ENCODE measurements around the gene GNGT2. TPM values are rescaled to one million over a fixed set of nuclear protein-coding genes. Genes with fewer than 3 reads are reported as not detected.
A peak's percentile ranks its signal among the peaks of the same experiment; 100 is the strongest.

The GNGT2 gene
- polyA plus RNA-seq, 2 donors: 0.86 to 1.3 TPM

DNA sequence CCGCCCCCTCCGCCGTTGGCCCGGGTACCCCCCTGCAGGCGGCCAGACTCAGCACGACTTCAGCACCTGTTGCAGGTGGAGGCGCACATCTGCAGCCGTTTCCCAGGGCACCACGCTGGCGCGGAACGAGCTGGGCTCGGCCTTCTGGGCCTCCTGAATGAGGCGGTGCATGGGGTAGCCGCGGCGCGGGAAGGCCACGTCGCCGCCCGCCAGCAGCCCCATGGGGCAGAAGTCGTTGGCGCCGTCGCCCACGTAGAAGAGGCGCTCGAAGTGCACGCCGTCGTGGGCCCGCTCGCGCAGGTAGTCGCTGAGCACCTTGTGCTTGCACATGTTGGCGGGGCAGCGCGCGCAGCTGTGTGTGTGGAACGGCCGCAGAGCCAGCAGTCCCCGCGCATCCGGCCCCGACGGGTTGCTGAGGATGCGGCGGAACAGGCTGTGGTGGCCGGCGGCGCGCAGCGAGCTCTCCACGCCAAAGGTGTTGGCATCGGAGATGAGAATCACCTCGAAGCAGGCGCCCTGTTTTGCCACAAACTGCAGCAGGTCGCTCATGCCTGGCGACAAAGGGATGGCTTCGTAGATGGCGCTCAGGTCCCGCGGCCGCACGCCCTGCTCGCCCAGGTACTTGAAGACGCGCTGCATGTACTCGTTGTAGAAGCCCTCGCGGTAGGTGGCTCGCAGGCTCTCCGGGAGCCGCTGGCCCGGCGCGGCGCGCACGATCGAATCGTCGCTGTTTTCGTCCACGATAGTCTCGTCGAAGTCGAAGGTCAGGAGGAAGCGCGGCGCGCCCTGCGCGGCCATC is 14.0 kb upstream of the GNGT2 start:
- H3K27ac ChIP-seq (ENCODE audit: low read depth in 2 of 2, low read length in 1 of 2): no peak overlapping the region
- peak overlapping the region; percentile 9 to 14 for H3K4me3 ChIP-seq (ENCODE audit: low read depth in 1 of 2, low read length in 2 of 2)
- H3K36me3 ChIP-seq (ENCODE audit: control insufficient read depth in 2 of 2, insufficient read depth in 2 of 2, low read length in 1 of 2): no peaks in the 10 kb centered on the region
- H3K9me3 ChIP-seq (ENCODE audit: control insufficient read depth in 2 of 2, insufficient read depth in 1 of 2, low read depth in 1 of 2, low read length in 1 of 2): no peaks in the 10 kb centered on the region
- WGBS, 2 donors: 1 to 4% methylated on average over 94 to 95 of the region's 95 CpGs
- peaks cover 4 to 9% of the 10 kb centered on the region in 2 donors for H3K27me3 ChIP-seq (ENCODE audit: control insufficient read depth in 1 of 2, insufficient read depth in 2 of 2, low read length in 2 of 2)
- peaks cover 5 to 10% of the 10 kb centered on the region in 2 donors for H3K4me1 ChIP-seq (ENCODE audit: control insufficient read depth in 2 of 2, insufficient read depth in 2 of 2, low read length in 1 of 2)

DNA sequence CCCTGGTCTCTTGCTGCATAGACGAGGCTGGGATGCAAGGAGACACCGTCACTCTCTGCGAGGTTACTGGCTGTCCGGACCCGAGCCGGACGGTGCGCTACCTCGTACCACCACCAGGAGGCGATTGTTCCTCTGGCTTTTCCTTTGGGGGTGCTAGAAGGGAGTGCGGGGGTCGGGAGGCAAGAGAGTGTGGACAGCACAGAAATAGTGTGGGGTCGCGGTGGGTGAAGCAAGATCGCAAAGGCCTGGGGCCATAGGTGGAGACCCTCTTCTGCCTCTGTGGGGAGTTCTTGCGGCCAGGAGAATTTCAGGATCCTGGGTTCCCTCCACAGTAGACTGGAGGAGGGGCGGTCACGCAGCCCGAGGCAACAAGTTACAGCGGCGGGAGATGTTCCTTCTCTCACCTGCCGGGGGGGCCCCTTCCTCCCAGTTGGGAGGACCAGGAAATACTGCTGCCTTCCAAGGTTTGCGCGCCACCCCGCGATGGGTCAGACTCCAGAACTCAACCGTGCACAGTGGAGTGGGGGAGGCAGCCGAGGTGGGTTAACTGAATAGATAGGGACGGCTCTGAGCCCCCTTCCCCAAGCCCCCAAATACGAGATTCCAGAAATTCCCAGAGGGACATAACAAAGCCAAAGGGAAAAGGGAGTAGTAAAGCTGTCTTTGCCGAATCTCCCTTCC is 13.3 kb upstream of the GNGT2 start:
- H3K4me3 ChIP-seq (ENCODE audit: low read depth in 1 of 2, low read length in 2 of 2): peak overlapping the region; percentile 9 to 14
- H3K27ac ChIP-seq (ENCODE audit: low read depth in 2 of 2, low read length in 1 of 2): peak overlapping the region in 1 of 2 donors; percentile 11
- 4 to 5% methylated on average over 31 of the region's 31 CpGs for WGBS, 2 donors
- no peaks in the 10 kb centered on the region for H3K36me3 ChIP-seq (ENCODE audit: control insufficient read depth in 2 of 2, insufficient read depth in 2 of 2, low read length in 1 of 2)
- H3K9me3 ChIP-seq (ENCODE audit: control insufficient read depth in 2 of 2, insufficient read depth in 1 of 2, low read depth in 1 of 2, low read length in 1 of 2): no peaks in the 10 kb centered on the region
- peaks cover 4 to 9% of the 10 kb centered on the region in 2 donors for H3K27me3 ChIP-seq (ENCODE audit: control insufficient read depth in 1 of 2, insufficient read depth in 2 of 2, low read length in 2 of 2)
- peaks cover 5 to 10% of the 10 kb centered on the region in 2 donors for H3K4me1 ChIP-seq (ENCODE audit: control insufficient read depth in 2 of 2, insufficient read depth in 2 of 2, low read length in 1 of 2)

DNA sequence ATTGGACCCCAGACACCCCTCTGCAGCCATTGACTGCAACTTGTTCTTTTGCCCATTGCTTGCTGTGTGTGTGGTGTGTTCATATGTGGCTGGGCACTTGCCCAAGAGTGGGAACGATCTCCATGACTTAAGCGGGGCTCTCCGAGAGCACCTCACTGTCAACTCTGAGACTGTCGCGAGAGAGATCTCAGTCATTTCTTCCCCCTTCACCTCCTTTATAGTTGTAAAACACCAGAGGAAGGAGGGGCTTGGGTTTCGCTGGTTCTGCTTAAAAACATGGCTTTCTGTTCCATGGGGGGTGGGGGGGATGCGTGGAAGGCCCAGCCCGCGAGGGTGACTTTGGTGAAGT is 12.8 kb upstream of the GNGT2 start:
- no peak overlapping the region for H3K4me3 ChIP-seq (ENCODE audit: low read depth in 1 of 2, low read length in 2 of 2)
- H3K36me3 ChIP-seq (ENCODE audit: control insufficient read depth in 2 of 2, insufficient read depth in 2 of 2, low read length in 1 of 2): no peaks in the 10 kb centered on the region
- peaks cover 4 to 9% of the 10 kb centered on the region in 2 donors for H3K27me3 ChIP-seq (ENCODE audit: control insufficient read depth in 1 of 2, insufficient read depth in 2 of 2, low read length in 2 of 2)
- no peak overlapping the region for H3K27ac ChIP-seq (ENCODE audit: low read depth in 2 of 2, low read length in 1 of 2)
- no peaks in the 10 kb centered on the region for H3K9me3 ChIP-seq (ENCODE audit: control insufficient read depth in 2 of 2, insufficient read depth in 1 of 2, low read depth in 1 of 2, low read length in 1 of 2)
- peaks cover 5 to 10% of the 10 kb centered on the region in 2 donors for H3K4me1 ChIP-seq (ENCODE audit: control insufficient read depth in 2 of 2, insufficient read depth in 2 of 2, low read length in 1 of 2)
- WGBS, 2 donors: 16 to 17% methylated on average over 9 of the region's 9 CpGs

DNA sequence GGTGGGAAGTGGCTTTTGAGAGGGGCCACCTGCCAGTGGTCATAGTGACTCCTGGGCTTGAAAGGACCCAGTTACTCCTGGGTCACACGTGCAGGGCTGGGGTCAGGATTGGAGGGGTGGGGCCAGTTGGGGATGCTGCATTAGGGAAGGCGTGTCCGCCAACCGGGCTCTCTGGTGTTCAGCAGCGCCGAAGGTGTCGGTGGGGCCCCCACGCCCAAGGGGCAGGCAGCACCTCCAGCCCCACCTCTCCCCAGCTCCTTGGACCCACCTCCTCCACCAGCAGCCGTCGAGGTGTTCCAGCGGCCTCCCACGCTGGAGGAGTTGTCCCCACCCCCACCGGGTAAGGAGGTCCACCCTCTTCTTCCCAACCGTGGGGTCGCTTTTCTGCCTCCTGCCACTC is 9.6 kb upstream of the GNGT2 start:
- peak overlapping the region in 1 of 2 donors; percentile 59 for H3K27ac ChIP-seq (ENCODE audit: low read depth in 2 of 2, low read length in 1 of 2)
- H3K4me3 ChIP-seq (ENCODE audit: low read depth in 1 of 2, low read length in 2 of 2): no peak overlapping the region
- peaks cover 5 to 12% of the 10 kb centered on the region in 2 donors for H3K4me1 ChIP-seq (ENCODE audit: control insufficient read depth in 2 of 2, insufficient read depth in 2 of 2, low read length in 1 of 2)
- no peaks in the 10 kb centered on the region for H3K36me3 ChIP-seq (ENCODE audit: control insufficient read depth in 2 of 2, insufficient read depth in 2 of 2, low read length in 1 of 2)
- H3K27me3 ChIP-seq (ENCODE audit: control insufficient read depth in 1 of 2, insufficient read depth in 2 of 2, low read length in 2 of 2): peaks cover 0 to 6% of the 10 kb centered on the region in 2 donors
- 66 to 67% methylated on average over 10 to 15 of the region's 15 CpGs for whole genome bisulfite sequencing, 2 donors
- no peaks in the 10 kb centered on the region for H3K9me3 ChIP-seq (ENCODE audit: control insufficient read depth in 2 of 2, insufficient read depth in 1 of 2, low read depth in 1 of 2, low read length in 1 of 2)

DNA sequence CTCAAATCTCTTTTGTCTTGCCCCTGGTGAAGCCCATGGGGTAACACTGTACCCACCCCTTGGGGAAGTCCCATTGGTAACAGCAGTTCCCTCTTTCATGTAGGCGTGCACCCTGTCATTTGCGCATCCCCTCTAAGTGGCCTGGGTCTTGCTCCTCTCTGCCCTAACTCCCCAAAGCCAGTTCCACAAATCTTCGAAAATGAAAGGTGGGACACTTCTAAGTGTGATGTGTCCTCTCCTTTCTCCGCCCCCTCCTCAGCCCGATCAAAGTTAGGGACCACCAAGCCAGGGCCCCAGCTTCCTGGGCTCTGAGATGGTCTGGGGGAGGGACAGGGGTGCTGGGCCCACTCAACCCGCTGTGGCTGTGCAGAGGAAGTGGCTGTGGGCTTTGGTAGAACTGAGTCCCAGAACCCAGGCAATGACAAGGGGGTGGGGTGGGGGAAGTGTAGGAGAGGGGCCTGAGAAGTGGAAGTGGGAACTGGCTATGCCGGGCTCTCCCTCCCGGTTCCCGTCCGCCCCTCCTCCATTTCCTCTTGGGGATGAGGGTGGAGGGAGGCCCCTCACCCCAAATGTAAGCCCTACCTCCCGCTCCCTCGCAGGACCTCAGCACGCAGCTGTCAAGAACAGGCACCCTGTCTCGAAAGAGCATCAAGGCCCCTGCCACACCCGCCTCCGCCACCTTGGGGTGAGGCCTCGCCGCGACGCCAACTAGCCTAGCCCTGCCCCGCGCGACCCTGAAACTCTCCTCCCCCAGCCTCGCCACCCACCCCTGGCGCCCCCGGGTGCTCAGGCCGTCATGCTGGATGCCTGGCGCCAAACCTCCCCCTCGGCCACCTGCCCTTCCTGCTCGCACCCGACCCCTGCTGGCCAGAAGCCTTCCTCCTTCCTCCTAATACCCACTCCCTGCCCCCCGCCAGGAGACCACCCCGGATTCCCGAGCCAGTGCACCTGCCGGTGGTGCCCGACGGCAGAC is 8.9 kb upstream of the GNGT2 start:
- peak overlapping the region; percentile 42 to 59 for H3K27ac ChIP-seq (ENCODE audit: low read depth in 2 of 2, low read length in 1 of 2)
- H3K4me3 ChIP-seq (ENCODE audit: low read depth in 1 of 2, low read length in 2 of 2): no peak overlapping the region
- 31 to 42% methylated on average over 24 to 37 of the region's 37 CpGs for whole genome bisulfite sequencing, 2 donors
- peaks cover 0 to 2% of the 10 kb centered on the region in 2 donors for H3K27me3 ChIP-seq (ENCODE audit: control insufficient read depth in 1 of 2, insufficient read depth in 2 of 2, low read length in 2 of 2)
- H3K36me3 ChIP-seq (ENCODE audit: control insufficient read depth in 2 of 2, insufficient read depth in 2 of 2, low read length in 1 of 2): no peaks in the 10 kb centered on the region
- peaks cover 2 to 6% of the 10 kb centered on the region in 2 donors for H3K4me1 ChIP-seq (ENCODE audit: control insufficient read depth in 2 of 2, insufficient read depth in 2 of 2, low read length in 1 of 2)
- H3K9me3 ChIP-seq (ENCODE audit: control insufficient read depth in 2 of 2, insufficient read depth in 1 of 2, low read depth in 1 of 2, low read length in 1 of 2): no peaks in the 10 kb centered on the region

DNA sequence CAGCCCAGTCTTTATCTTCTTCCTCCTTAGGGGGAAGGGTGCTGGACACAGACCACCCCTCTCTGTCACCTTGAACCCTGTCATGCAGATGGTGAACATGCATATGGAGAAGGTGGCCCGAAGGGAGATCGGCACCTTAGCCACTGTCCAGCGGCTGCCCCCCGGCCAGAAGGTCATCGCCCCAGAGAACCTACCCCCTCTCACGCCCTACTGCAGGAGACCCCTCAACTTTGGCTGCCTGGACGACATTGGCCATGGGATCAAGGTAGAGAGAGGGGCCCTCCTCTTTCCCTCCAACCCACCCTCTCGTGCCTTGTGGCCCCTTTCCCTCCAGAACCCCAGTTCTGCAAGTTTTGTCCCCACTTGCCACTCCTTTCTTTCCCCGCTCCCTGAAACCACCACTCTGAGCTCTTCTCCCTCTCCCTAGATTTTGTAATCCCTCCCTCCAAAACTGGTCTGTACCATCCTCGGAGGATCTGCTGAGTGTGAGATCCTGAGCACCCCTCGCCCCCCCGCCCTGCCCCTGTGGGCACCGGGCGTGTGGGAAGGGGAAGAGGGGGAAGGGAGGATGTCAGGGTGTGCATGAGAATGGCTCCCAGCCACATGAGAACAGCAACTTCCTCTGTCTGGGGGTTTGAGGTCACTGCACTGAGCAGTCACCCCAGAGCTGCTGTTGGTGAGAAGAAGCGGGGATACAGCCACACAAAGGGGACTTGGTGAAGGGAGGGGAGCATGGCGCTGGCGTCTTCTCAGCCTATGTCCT is 7.5 kb upstream of the GNGT2 start:
- peaks cover 0 to 2% of the 10 kb centered on the region in 2 donors for H3K4me1 ChIP-seq (ENCODE audit: control insufficient read depth in 2 of 2, insufficient read depth in 2 of 2, low read length in 1 of 2)
- WGBS, 2 donors: 60 to 68% methylated on average over 16 to 17 of the region's 17 CpGs
- H3K9me3 ChIP-seq (ENCODE audit: control insufficient read depth in 2 of 2, insufficient read depth in 1 of 2, low read depth in 1 of 2, low read length in 1 of 2): no peaks in the 10 kb centered on the region
- H3K4me3 ChIP-seq (ENCODE audit: low read depth in 1 of 2, low read length in 2 of 2): no peak overlapping the region
- no peaks in the 10 kb centered on the region for H3K36me3 ChIP-seq (ENCODE audit: control insufficient read depth in 2 of 2, insufficient read depth in 2 of 2, low read length in 1 of 2)
- no peaks in the 10 kb centered on the region for H3K27me3 ChIP-seq (ENCODE audit: control insufficient read depth in 1 of 2, insufficient read depth in 2 of 2, low read length in 2 of 2)
- H3K27ac ChIP-seq (ENCODE audit: low read depth in 2 of 2, low read length in 1 of 2): peak overlapping the region in 1 of 2 donors; percentile 27

DNA sequence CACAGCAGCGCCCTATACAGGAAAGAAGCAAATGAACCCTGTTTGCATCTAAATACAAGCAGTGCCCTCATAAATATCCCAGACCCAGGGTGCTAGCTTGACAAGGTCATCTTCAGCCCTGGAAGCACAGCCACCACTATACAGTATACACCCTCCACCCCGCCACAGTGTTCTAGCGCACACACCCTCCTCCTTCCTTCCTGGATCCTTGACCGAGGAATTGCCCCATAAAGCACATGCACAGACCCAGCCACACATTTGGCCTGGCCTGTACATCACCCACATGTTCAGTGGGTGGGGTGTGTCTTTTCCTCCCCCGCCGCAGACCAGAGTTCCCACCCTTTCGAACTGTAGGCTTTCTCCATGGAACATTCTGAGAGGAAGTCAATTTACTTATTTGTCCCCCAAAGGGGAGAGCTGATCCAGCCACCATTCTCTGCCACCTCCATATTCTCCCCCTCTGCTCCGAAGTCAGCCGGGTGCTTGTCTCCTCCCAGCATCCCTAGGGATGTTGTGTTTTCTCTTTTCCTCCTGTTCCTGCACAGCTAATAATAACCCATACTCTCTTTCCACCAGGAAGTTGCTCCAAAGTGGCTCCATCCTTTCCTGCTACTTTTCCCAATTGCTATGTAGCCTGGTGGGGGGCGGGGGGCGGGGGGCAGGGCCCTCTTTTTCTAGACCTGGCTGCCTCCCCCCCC is 6.7 kb upstream of the GNGT2 start:
- peaks cover 0 to 2% of the 10 kb centered on the region in 2 donors for H3K4me1 ChIP-seq (ENCODE audit: control insufficient read depth in 2 of 2, insufficient read depth in 2 of 2, low read length in 1 of 2)
- no peaks in the 10 kb centered on the region for H3K9me3 ChIP-seq (ENCODE audit: control insufficient read depth in 2 of 2, insufficient read depth in 1 of 2, low read depth in 1 of 2, low read length in 1 of 2)
- WGBS, 2 donors: 60 to 66% methylated on average over 11 of the region's 11 CpGs
- peak overlapping the region in 1 of 2 donors; percentile 51 for H3K27ac ChIP-seq (ENCODE audit: low read depth in 2 of 2, low read length in 1 of 2)
- no peaks in the 10 kb centered on the region for H3K36me3 ChIP-seq (ENCODE audit: control insufficient read depth in 2 of 2, insufficient read depth in 2 of 2, low read length in 1 of 2)
- H3K27me3 ChIP-seq (ENCODE audit: control insufficient read depth in 1 of 2, insufficient read depth in 2 of 2, low read length in 2 of 2): no peaks in the 10 kb centered on the region
- no peak overlapping the region for H3K4me3 ChIP-seq (ENCODE audit: low read depth in 1 of 2, low read length in 2 of 2)

DNA sequence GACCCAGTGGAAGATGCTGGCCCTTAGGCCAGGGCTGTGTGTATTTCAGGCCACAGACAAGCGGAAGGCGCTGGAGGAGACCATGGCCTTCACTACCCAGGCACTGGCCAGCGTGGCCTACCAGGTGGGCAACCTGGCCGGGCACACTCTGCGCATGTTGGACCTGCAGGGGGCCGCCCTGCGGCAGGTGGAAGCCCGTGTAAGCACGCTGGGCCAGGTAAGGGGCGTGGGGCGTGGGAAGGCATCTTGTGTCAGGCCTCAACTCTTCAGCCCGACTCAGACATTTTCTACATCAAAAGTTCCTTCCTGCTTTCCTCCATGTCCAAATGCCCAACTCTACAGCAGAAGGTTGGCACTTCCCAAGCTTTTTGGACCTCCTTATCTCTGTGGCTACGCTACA is 6.1 kb upstream of the GNGT2 start:
- H3K36me3 ChIP-seq (ENCODE audit: control insufficient read depth in 2 of 2, insufficient read depth in 2 of 2, low read length in 1 of 2): no peaks in the 10 kb centered on the region
- peaks cover 0 to 2% of the 10 kb centered on the region in 2 donors for H3K4me1 ChIP-seq (ENCODE audit: control insufficient read depth in 2 of 2, insufficient read depth in 2 of 2, low read length in 1 of 2)
- H3K9me3 ChIP-seq (ENCODE audit: control insufficient read depth in 2 of 2, insufficient read depth in 1 of 2, low read depth in 1 of 2, low read length in 1 of 2): no peaks in the 10 kb centered on the region
- no peak overlapping the region for H3K4me3 ChIP-seq (ENCODE audit: low read depth in 1 of 2, low read length in 2 of 2)
- H3K27ac ChIP-seq (ENCODE audit: low read depth in 2 of 2, low read length in 1 of 2): peak overlapping the region; percentile 8 to 51
- no peaks in the 10 kb centered on the region for H3K27me3 ChIP-seq (ENCODE audit: control insufficient read depth in 1 of 2, insufficient read depth in 2 of 2, low read length in 2 of 2)
- WGBS, 2 donors: 84% methylated on average over 13 of the region's 13 CpGs

Measured in esophagus (tissue), 2 donors.